Cardiac fibroblast (primary cell): ENCODE results near the gene STARD10.

Experiments
- DNase-seq, 2 donors: peaks; one replicate each; pipeline versions ENCODE4 v3.0.0 to v3.0.0-alpha.2; 2010; ENCODE audit warnings: low read depth in 2 of 2
- H3K4me3 ChIP-seq, 2 donors: replicated peaks in 1 of 2; 1 replicate in 1 of 2; 2 replicates in 1 of 2; pipeline ENCODE4 v1.5.1; 2011; ENCODE audit warnings: low read depth in 2 of 2, low read length in 2 of 2, mild to moderate bottlenecking in 2 of 2, moderate library complexity in 1 of 2
- CTCF ChIP-seq: IDR thresholded peaks from one replicate; pipeline ENCODE4 v1.5.1; 2011; ENCODE audit warnings: low read depth, mild to moderate bottlenecking, low read length, inconsistent platforms

Gene STARD10

DNA sequence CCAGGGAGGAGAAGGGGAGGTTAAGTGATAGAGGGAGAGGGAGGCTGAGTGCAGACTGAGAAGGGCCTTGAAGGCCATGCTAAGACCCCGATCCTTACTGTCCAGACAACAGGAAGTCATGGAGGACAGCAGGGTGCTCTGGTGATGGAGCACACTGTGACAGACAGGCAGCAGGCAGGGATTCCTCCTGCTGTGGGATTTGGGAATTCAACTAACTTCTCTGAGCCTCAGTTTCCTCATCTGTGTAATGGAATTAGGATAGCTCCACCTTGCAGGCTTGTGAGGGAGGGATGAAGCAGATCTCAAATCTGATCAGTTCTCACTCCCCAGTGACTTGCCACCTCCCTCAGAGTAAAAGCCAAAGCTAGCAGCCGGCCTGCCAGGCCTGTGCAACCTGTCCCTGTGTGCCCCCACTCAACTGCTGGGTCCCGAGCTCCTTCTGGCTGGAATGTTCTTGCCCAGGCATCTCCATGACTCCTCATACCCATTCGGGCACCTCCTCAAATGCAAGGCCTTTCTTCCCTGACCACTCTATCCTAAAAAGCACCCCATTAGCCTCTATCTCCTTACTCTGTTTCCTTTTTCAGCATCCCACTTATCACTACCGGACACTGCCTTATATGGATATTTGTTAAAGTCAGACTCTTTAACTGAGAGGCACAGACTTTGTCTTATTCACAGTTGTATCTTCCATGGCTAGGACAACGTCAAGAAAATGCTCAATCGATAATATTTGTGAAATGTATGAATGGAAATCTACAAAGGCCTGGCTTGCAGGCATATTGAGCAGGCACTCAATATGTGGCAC is 51.1 kb downstream of the STARD10 start:
- no peak for TF ChIP-seq CTCF
- H3K4me3 ChIP-seq, result no peak overlapping the region
- DNase-seq, result no peak

DNA sequence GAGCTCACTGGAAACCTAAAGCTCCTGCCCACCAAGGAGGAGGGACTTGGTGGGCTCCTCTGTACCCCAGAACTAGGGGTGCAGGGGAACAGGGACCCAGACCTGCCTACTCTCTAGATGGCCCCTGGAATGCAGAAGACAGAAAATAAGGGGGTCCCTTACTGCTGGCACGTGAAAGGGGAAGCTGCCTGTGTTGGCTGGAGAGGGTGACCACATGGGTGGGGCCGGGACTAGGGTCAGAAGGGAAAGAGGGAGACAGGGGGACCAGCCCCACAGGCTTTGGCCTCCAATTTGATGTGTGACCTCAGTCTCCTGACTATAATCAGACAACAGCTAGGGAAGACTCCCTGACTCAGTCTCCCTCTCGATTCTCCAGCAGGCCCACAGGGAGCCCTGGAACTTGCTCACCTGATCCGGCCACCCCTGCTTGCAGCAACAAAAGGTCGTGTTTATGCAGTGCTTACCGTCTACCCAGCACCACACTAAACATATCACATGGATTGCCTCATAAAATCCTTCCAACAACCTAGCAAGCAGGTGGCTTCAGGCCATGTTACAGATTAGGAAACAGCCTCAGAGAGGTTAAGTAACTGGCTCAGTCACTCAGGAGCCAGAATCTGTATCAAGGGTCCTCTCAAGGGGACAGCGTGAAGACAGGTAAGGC is 51.9 kb downstream of the STARD10 start:
- no peak overlapping the region for H3K4me3 ChIP-seq
- TF ChIP-seq CTCF, result no peak
- no peak for DNase-seq

- DNase-seq, result no peak
- H3K4me3 ChIP-seq, result no peak overlapping the region
- TF ChIP-seq CTCF, result no peak
Observed at GRCh38 chr11:72741429-72741833, 52.4 kb downstream of the STARD10 start.

DNA sequence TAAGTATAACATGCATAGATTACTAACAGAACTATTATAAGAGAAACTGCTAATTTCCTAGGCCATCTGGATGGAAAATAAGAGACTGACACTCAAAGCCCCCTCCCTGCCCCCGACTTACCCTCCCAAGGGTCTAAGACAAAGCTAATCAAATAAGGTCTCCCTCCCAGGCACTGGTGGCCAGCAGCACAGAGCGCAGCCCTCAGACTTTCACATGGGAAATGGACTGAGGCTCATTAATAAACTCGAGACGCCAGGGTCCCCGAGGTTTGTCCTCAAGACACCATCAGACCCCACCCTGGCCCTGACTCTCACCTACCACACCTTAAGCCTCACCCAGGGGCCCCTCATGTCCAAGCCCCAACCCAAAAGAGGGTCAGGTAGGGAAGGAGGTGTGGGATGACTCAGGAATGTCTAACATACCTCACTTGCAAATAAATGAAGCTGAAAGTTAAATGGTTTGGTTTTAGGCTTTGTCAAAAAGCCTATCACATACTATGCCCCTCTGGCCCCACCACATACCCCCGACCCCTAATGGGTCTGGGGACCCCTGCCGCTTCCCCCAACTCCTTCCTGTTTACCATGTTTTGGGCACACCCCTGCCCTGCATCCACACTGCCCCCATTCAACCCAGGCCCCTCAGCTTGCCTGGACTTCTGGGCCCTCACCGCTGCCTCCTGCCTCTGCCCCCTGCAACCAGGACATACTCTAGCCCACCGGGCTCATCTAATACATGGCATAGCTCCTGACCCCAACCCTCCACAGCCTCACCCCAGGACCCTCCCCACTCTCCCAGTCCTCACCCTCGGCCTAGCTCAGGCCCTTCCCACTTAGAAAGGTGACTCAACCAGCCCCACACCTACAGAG is 53.1 kb downstream of the STARD10 start:
- H3K4me3 ChIP-seq, result no peak overlapping the region
- no peak for DNase-seq
- no peak for TF ChIP-seq CTCF

DNA sequence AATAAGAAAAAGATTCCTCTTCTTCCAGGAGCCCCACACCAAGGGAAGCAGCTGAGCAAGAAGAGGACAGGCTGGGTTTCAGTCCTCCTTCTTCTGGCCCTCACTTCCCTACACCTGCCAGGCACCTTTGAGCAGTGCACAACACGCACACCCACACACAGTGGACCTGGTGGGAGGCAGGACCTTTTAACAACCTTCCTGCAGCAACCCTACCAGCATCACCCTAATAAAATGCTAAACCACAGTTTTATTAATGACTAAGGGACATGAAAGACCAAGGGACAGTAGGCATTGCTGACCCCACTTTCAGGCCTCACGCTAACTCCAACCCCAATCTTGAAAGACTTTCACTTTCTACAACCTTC is 53.8 kb downstream of the STARD10 start:
- DNase-seq, result no peak
- no peak overlapping the region for H3K4me3 ChIP-seq
- no peak for TF ChIP-seq CTCF

GRCh38 chr11:72739240-72740059 is 54.4 kb downstream of the STARD10 start:
- H3K4me3 ChIP-seq, result no peak overlapping the region
- no peak for DNase-seq
- no peak for TF ChIP-seq CTCF
